DMS79 treated with DMSO at 0.1 percent for 48 hours (cell line): Measurements from ENCODE around the gene MOB3B.
"Not testable (repeated sequence)": the region's sequence is repeated elsewhere in the genome, so short reads cannot be mapped to it uniquely, and the experiment has no call there.

ENCODE experiments used
- DNase-seq: peaks from one replicate; lab custom pipeline; 2025; lab: John Stamatoyannopoulos, UW

Gene MOB3B

GRCh38 chr9:27421577-27421976 lies 108.0 kb downstream of the MOB3B start:
- DNase-seq, result no peak

GRCh38 chr9:27419558-27419957 lies 110.1 kb downstream of the MOB3B start:
- DNase-seq, result not testable (repeated sequence)

GRCh38 chr9:27414220-27414761 lies 115.3 kb downstream of the MOB3B start:
- no peak for DNase-seq

GRCh38 chr9:27413511-27414219 lies 115.9 kb downstream of the MOB3B start:
- no peak for DNase-seq

GRCh38 chr9:27412963-27413362 lies 116.7 kb downstream of the MOB3B start:
- DNase-seq, result no peak

- no peak for DNase-seq
These were observed 117.5 kb downstream of the MOB3B start for GRCh38 chr9:27412081-27412480.

- no peak for DNase-seq
These were observed 121.1 kb downstream of the MOB3B start for GRCh38 chr9:27408482-27408881.

GRCh38 chr9:27408001-27408400 lies 121.6 kb downstream of the MOB3B start:
- DNase-seq, result no peak

- no peak for DNase-seq
These were observed 122.1 kb downstream of the MOB3B start for GRCh38 chr9:27407491-27407890.

- DNase-seq, result no peak
These were observed 125.0 kb downstream of the MOB3B start for GRCh38 chr9:27404661-27405060.

GRCh38 chr9:27402626-27403025 lies 127.0 kb downstream of the MOB3B start:
- no peak for DNase-seq

- DNase-seq, result no peak
These were observed 129.2 kb downstream of the MOB3B start for GRCh38 chr9:27400334-27400880.

GRCh38 chr9:27398982-27399653 lies 130.5 kb downstream of the MOB3B start:
- peak; percentile 88 for DNase-seq

GRCh38 chr9:27396495-27396894 lies 133.1 kb downstream of the MOB3B start:
- DNase-seq, result no peak

GRCh38 chr9:27395484-27395921 lies 134.1 kb downstream of the MOB3B start:
- peak; percentile 23 for DNase-seq

- DNase-seq, result no peak
These were observed 134.8 kb downstream of the MOB3B start for GRCh38 chr9:27394826-27395201.

- DNase-seq, result peak; percentile 20
These were observed 135.3 kb downstream of the MOB3B start for GRCh38 chr9:27394154-27394825.

- no peak for DNase-seq
These were observed 136.4 kb downstream of the MOB3B start for GRCh38 chr9:27393054-27393846.

GRCh38 chr9:27392451-27392850 lies 137.2 kb downstream of the MOB3B start:
- DNase-seq, result no peak

GRCh38 chr9:27391040-27391895 lies 138.3 kb downstream of the MOB3B start:
- DNase-seq, result no peak

- no peak for DNase-seq
These were observed 141.5 kb downstream of the MOB3B start for GRCh38 chr9:27388150-27388549.
